ENCODE measurements around the gene SPATA9.

Gene SPATA9

DNA sequence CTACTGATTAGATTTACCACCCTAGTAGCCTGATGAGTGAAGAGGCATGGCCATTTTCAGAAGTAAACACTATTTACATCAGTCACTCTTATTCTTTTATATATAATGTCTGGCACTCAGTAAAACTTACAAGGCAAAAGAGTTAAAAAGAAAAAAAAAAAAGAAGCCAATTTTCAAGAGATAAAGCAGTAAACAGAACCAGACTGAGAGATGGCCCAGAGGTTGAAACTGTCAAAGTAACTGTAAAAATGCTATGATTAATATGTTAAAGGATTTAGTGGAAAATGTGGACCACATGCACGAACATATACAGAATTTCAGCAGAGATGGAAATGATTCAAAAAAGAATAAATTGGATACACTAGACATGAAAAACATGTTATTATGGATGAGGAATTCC, 69.3 kb downstream of the SPATA9 start:
- DNase-seq = no peak

DNA sequence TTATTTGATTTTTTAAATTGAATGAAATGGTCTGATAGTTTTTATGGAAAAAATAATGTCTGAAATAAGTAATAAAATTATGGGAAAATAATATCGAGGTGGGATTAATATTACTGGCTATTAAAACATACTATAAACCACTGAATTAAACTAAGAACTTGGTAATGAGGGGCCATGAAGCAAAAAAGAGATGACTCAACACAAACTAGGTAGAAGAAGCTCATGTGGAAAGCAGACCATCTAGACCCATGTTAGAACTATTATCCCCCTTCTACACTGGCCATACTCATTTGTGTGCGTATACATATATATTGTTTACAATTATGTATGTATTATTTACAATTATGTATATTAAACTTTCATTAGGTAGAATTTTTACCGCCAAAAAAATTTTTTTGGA, 71.4 kb downstream of the SPATA9 start:
- DNase-seq = no peak

DNA sequence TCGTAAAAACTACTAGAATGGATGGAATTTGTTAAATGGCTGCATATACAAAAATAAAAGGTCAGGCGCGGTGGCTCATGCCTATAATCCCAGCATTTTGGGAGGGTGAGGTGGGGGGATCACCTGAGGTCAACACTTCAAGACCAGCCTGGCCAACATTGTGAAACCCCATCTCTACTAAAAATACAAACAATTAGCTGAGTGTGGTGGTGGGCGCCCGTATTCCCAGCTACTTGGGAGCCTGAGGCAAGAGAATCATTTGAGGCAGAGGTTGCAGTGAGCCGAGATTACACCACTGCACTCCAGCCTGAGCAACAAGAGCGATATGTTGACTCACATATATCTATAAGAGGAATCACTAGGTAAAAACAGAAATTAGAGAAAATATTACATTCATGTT, 72.2 kb downstream of the SPATA9 start:
- DNase-seq = no peak

DNA sequence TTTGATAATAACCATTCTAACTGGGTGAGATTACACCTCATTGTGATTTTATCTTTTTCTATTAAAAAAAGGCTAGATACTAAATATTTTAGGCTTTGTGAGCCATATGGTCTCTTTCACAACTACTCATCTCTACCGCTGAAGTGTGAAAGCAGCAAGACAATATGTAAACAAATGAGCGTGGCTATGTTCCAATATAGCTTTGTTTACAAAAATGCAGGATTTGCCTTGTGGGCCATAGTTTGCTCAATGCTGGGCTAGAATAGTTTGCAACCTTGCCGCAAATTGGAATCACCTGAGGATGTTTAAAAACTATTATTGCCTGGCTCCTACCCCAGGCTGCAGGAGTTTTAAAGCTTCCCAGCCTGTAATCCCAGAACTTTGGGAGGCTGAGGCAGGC, 73.1 kb downstream of the SPATA9 start:
- DNase-seq = no peak

Data from activated CD4-positive, alpha-beta T cell treated with anti-CD3 and anti-CD28 coated beads, Interleukin-2, Interleukin-6, amounts not matched to agents 100 ng/mL and 50 ng/mL, durations not matched to agents 16 hours and 8 hours (primary cell).